Cerebellar nuclear complex (tissue), 1 donor: ENCODE results near the gene GPT2.
"Not testable (repeated sequence)": the region's sequence is repeated elsewhere in the genome, so short reads cannot be mapped to it uniquely, and the experiment has no call there.

Experiments used
- DNase-seq, 2 experiments: peaks; one replicate each; lab custom pipeline; 2025; lab: John Stamatoyannopoulos, UW

GPT2 gene

DNA sequence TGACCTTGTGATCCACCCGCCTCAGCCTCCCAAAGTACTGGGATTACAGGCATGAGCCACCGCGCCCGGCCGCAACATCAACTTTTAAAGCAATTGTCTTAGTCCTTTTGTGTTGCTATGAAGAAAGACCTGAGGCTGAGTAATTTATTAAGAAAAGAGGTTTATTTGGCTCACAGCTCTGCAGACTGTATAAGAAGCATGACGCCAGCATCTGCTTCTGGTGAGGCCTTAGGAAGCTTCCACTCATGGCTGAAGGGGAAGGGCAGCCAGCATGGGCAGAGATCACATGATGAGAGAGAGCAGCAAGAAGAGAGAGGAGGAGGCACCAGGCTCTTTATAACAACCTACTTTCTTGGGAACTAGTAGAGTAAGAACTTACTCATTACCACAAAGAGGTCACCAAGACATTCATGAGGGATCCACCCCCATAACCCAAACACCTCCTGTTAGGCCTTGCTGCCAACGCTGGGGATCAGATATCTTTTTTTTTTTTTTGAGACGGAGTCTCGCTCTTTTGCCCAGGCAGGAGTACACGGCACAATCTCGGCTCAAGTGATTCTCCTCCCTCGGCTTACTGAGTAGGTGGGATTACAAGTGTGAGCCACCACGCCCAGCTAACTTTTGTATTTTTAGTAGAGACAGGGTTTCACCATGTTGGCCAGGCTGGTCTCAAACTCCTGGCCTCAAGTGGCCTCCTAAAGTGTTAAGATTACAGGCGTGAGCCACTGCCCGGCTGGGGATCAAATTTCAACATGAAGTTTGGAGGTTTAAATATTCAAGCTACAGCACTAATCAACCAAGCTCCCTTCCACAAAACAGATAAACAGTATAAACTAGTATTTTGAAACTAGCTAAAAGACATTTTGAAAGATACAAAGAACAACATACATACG, 21.4 kb upstream of the GPT2 start:
- DNase-seq, result no peak

DNA sequence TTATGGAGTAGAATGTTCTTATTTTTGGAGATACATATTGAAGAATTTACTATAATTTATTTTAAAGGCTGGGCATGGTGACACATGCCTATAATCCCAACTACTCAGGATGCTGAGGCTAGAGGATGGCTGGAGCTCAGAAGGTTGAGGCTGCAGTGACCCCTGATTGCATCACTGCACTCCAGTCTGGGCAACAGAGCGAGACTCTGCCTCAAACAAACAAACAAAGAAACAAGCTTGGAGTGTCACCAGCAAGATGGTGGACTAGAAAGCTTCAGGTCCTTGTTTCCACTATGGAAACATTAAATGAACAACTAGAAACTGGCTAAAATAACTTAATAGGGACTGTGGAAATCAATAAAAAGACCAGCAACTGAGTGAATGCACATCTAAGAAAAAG, 17.9 kb upstream of the GPT2 start:
- DNase-seq, result no peak

GRCh38 chr16:46867486-46867885, 16.7 kb upstream of the GPT2 start:
- DNase-seq, result not testable (repeated sequence)

- DNase-seq, result not testable (repeated sequence)
Measured at GRCh38 chr16:46868891-46869290, 15.3 kb upstream of the GPT2 start.

- no peak for DNase-seq
Measured at GRCh38 chr16:46871597-46871996, 12.6 kb upstream of the GPT2 start.

DNA sequence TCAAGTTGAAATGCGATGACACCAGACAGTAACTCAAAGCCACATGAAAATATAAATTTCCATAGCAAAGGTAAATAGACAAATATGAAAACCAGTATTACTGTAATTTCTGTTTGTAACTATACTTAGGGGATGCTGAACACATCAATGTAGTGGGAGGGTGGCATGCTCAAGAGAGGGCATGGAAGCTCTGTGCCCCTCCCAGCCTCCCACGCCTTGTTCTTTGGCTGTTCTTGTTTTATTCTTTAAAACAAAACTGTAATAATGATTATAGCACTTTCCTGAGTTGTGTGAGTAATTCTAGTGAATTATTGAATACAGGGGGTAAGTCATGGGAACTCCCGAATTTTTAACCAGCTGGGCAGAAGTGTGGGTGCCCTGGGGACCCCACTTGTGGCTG, 11.0 kb upstream of the GPT2 start:
- no peak for DNase-seq

DNA sequence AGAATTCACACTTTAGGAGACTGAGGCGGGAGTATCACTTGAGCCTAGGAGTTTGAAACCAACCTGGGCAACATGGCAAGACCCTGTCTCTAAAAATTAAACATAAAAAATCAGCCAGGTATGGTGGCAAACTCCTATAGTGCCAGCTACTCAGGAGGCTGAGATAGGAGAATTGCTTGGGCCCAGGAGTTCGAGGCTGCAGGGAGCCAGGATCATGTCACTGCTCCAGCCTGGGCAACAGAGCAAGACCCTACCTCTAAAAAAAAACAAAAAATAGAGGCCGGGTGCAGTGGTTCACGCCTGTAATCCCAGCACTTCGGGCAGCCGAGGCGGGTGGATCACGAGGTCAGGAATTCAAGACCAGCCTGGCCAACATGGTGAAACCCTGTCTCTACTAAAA, 8.9 kb upstream of the GPT2 start:
- no peak for DNase-seq

DNA sequence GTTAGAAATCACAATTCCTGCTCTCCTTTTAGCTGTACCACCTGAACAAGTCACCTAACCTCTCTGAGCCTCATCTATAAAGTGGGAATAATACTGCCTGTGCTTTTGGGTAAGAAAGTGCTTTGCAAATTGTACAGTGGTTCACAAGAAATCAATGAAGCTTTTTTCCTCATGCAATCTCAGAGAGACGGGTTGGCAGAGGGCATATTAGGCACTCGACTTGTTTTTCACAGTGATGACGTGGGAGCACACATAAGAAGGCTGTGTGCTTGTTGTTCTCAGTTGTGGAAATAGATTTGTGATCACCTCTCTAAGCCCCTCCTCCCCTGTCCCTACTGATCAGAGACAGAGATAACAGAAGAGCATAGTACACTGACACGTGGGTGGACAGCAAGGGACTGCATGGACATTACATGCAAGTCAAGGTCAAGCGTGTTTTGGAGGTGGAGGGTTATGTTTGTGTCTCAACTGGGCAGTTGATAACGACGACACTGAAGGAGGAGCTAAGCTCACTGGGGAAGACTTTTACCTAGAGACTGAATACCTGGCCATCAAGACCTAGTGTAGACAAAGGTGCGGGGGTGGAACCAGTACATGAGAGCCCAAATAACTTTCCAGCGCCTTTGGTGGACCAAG, 1.7 kb upstream of the GPT2 start:
- no peak for DNase-seq

DNA sequence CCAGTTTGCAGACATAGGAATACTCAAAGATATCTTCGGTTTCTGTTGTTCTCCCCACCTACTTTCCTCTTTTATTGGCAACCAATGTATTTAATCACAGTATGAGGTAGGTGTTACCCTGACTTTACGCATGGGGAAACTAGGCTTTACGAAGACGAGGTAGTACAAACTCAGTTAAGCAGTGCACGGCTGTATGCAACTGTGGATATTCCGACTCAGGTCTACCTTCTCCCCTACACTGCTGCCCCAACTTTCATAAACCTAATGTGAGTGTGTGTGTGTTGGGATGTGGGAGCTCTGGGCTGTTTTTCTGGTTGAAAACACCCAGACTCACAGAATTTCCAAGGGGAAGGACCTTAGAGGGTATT, 1.2 kb upstream of the GPT2 start:
- DNase-seq, result no peak

- DNase-seq, result no peak
Measured at GRCh38 chr16:46883353-46883689, 841 bp upstream of the GPT2 start.

- DNase-seq, result no peak
Measured at GRCh38 chr16:46884513-46885293, 541 bp downstream of the GPT2 start.

DNA sequence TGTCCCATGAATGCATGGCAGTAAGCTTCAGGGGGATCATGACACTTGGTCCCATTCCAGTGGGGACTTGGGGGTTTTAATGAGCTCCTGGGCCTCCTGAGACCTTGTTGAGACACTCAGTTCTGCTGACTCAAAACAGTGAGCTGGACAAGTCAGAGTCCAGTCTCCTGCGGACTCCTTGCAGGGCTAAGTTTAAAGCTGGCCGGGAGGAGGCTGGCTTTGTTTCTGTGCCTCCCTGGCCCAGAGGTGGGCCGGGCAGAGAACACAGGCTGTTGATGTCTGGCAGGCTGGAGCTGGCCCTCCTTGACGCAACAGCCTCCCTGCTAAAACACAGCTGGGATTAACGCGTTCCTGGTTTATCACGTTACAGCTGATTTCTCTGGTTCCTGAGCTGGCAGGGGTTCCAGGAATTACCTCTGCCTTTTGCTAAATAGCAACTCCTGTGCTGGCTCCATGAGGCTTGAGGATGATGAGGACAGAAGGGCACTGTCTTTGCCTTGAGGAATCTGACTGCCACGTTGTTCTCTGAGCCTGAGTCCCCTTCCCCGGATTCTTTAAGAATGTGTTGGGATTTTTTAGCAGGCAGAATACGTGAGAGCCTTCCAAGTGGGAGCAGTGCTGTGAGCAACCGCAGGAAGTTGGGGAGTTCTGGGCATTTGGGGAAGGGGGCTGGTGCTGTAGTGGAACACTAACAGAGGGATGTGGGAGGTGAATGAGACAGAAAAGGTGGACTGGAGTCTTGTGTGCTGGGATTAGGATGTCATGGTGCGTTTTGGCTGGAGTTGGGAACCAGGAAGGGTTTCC, 2.0 kb downstream of the GPT2 start:
- DNase-seq, result no peak

DNA sequence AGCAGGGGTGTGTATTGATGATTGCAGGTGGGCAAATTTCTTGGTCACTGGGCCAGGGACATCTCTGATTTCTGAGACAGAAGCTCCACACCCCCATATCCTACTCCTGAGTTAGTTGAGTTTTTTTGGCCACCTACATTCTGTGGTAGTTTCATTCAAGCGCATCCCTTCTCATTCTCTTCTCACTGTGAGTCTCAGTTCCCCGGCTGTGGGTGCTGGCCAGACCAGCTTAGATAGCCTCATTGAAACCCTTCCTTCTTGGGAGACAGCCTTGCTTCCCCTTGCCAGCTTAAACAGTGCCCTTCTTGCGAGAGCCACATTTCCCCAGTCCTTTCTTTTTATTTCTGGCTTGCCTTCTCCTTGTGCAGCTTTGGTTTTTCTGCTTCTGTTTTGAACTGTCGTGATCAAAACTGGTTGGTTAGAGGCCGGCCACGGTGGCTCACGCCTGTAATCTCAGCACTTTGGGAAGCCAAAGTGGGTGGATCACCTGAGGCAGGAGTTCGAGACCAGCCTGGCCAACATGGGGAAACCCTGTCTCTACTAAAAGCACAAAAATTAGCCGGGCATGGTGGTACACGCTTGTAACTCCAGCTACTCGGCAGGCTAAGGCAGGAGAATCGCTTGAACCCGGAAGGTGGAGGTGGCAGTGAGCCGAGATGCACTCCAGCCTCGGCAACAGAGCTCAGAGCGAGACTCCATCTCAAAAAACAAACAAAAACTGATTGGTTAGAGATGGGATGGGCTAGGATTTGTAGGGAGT, 2.8 kb downstream of the GPT2 start:
- DNase-seq, result no peak

DNA sequence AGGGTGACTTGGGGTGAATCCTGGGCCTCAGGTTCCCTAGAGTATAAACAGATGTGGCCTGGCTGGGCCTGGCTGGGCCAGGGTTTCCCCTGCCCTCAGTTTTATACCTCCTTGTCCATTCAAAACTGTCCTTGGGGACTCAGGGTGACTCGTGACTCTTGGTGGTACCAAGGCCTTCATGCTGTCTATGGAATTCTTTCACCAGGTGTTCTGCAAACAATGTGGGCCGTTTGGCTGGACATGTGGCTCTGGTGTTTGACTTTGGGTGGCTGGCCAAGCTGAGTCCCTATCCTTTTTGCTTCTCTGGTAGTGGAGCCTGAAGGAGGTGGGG, 3.3 kb downstream of the GPT2 start:
- no peak for DNase-seq

DNA sequence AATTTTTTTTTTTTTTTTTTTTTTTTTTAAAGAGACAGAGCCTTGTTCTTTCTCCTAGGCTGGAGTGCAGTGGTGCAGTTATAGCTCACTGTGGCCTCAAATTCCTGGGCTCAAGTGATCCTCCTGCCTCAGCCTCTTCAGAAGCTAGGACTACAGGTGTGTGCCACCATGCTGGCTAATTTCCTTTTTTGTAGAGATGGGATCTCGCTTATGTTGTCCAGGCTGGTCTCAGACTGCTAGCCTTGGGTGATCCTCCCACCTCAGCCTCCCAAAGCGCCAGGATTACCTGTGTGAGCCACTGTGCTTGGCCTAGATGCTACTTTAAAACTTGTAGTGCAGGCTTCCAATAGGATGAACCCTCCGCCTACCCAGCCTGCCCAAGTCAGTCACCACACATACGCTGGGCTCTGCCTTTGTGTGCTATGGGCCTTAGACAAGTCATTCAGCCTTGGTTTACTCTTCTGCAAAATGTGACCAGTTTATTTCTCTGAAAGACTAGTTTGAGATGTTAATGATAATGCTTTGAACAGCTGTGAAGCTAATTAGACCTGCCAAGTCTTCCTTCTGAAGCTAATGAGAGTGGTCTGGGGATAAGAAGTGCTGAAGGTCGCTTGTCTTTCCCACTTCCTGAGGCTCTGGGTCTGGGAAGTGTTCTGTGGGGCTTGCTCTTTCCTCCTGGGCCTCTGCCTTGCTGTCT, 5.2 kb downstream of the GPT2 start:
- DNase-seq, result no peak

GRCh38 chr16:46889942-46890300, 5.8 kb downstream of the GPT2 start:
- no peak for DNase-seq

GRCh38 chr16:46891910-46892309, 7.7 kb downstream of the GPT2 start:
- DNase-seq, result no peak

DNA sequence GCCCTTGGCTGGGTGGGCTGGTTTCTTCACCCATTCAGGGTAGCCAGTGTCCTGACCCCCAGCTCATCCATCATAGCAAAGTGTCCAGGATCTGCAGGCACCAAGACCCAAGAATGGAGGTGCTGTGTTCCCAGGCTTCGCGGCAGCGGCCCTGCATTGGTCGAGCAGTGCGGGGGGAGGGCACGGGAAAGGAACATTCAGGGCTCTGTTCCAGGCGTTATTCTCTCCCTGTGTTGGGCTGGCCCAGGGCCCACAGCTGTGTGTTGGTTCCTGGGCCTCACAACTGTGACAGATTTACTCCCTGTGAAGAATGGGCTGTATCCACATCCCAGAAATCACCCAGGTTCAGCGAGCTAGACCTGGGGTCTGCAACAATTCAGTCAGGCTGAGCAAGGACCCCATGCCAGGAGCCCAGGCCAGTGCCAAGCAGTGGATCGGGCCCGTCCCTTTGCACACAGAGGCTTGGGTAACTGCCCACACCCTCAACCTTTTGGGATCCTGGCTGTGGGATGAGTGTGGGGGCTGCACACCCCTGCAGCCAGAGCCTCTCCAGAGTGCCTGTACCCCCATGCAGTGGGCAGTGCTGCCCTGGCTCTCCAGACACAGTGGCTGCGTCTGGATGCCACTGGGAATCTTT, 10.0 kb downstream of the GPT2 start:
- no peak for DNase-seq

DNA sequence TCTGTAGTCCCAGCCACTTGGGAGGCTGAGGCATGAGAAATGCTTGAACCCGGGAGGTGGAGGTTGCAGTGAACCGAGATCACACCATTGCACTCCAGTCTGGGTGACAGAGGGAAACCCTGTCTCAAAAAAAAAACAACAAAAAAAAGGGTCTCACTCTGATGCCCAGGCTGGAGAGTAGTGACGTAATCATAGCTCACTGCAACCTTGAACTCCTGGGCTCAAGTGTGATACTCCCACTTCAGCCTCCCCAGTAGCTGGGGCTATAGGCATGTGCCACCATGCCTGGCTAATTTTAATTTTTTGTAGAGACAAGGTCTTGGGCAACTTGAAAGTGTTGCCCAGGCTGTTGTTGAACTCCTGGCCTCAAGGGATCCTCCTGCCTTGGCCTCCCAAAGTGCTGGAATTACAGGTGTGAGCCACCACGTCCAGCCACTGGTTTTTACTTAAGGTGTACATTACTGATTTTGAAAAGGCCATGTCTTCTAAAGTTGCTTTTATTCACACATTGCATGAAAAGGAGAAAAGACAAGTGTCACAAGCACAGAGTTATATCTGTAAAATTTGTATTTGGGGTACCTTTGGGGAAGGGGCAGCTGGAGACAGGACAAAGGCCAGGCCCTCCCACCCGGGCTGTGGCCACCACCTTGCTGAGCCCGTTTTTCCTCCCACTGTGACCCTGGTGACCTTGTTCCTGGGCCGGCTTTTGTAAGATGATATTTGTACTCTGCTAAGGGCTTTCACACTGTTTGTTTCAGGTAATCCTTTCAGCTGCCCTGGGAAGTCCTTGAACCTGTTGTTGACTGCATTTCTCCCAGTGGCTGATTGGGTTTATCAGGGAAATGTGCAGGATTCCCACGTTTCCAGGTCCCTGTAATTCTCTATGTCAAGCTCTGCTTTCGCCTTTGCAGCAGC, 11.5 kb downstream of the GPT2 start:
- DNase-seq, result no peak
